SK-N-SH treated with all-trans-retinoic acid at 6 μM for 48 hours (cell line): ENCODE results near the gene SPG11.

Experiments used
- ATAC-seq: fragments of 200-7000 bp; cut with Tn5 transposase; 3 replicates; pipeline ENCODE4 v1.9.1; 2020; ENCODE audit warnings: mild to moderate bottlenecking, moderate library complexity
- ARNTL ChIP-seq: fragments of 450-650 bp; formaldehyde crosslinking; IDR thresholded peaks from 2 replicates; pipeline ENCODE4 v1.5.0; 2020; ENCODE audit warnings: low read depth, mild to moderate bottlenecking, moderate library complexity, borderline replicate concordance
- BACH2 ChIP-seq: fragments of 250-450 bp; sonication (Bioruptor Pico); IDR thresholded peaks from 2 replicates; pipeline ENCODE4 v1.9.0; 2021; ENCODE audit warnings: mild to moderate bottlenecking, borderline replicate concordance
- CSDC2 ChIP-seq: fragments of 250-450 bp; sonication (Bioruptor Pico); IDR thresholded peaks from 2 replicates; pipeline ENCODE4 v1.5.0; 2020; ENCODE audit warnings: mild to moderate bottlenecking, moderate library complexity
- ESRRG ChIP-seq: fragments of 250-450 bp; sonication (Bioruptor Pico); IDR thresholded peaks from 2 replicates; pipeline ENCODE4 v1.6.1; 2021; ENCODE audit warnings: mild to moderate bottlenecking
- GLIS3 ChIP-seq: fragments of 250-450 bp; sonication (Bioruptor Pico); IDR thresholded peaks from 2 replicates; pipeline ENCODE4 v1.5.0; 2020; ENCODE audit warnings: mild to moderate bottlenecking, moderate library complexity
- ISL1 ChIP-seq: fragments of 250-450 bp; sonication (Bioruptor Pico); IDR thresholded peaks from 2 replicates; pipeline ENCODE4 v2.1.2; 2022; ENCODE audit warnings: mild to moderate bottlenecking, moderate library complexity
- PPARA ChIP-seq: fragments of 250-450 bp; sonication (Bioruptor Pico); IDR thresholded peaks from 2 replicates; pipeline ENCODE4 v1.5.0; 2020; ENCODE audit warnings: mild to moderate bottlenecking, borderline replicate concordance
- RARB ChIP-seq: fragments of 250-450 bp; sonication (Bioruptor Pico); IDR thresholded peaks from 2 replicates; pipeline ENCODE4 v1.8.0; 2021; ENCODE audit warnings: mild to moderate bottlenecking, moderate library complexity
- SNAI2 ChIP-seq: fragments of 250-450 bp; sonication (Bioruptor Pico); IDR thresholded peaks from 2 replicates; pipeline ENCODE4 v1.5.0; 2020; ENCODE audit warnings: mild to moderate bottlenecking, moderate library complexity
- TCF4 ChIP-seq: fragments of 250-450 bp; sonication (Bioruptor Pico); IDR thresholded peaks from 2 replicates; pipeline ENCODE4 v1.8.0; 2021; ENCODE audit warnings: mild to moderate bottlenecking, moderate library complexity, borderline replicate concordance
- TOX ChIP-seq: fragments of 250-450 bp; sonication (Bioruptor Pico); IDR thresholded peaks from 2 replicates; pipeline ENCODE4 v1.8.0; 2021; ENCODE audit warnings: mild to moderate bottlenecking, moderate library complexity, borderline replicate concordance
- ZC3H10 ChIP-seq: fragments of 250-450 bp; sonication (Bioruptor Pico); IDR thresholded peaks from 2 replicates; pipeline ENCODE4 v1.5.1; 2021; ENCODE audit warnings: mild to moderate bottlenecking, moderate library complexity
- ZFP3 ChIP-seq: fragments of 250-450 bp; sonication (Bioruptor Pico); IDR thresholded peaks from 2 replicates; pipeline ENCODE4 v1.5.0; 2020; ENCODE audit warnings: mild to moderate bottlenecking, moderate library complexity
- ZFP30 ChIP-seq: fragments of 450-650 bp; formaldehyde crosslinking; IDR thresholded peaks from 2 replicates; pipeline ENCODE4 v1.5.0; 2022; ENCODE audit warnings: mild to moderate bottlenecking, moderate library complexity
- ZNF565 ChIP-seq: fragments of 450-650 bp; formaldehyde crosslinking; conservative IDR thresholded peaks from 2 replicates; pipeline ENCODE4 v1.5.0; 2020; ENCODE audit warnings: low read depth, mild to moderate bottlenecking, moderate library complexity
- ZNF70 ChIP-seq: fragments of 450-650 bp; formaldehyde crosslinking; IDR thresholded peaks from 2 replicates; pipeline ENCODE4 v1.5.0; 2020; ENCODE audit warnings: mild to moderate bottlenecking, moderate library complexity
- ZNF8 ChIP-seq: fragments of 450-650 bp; formaldehyde crosslinking; IDR thresholded peaks from 2 replicates; pipeline ENCODE4 v1.5.0; 2020; ENCODE audit warnings: mild to moderate bottlenecking, moderate library complexity
- TF ChIP-seq, protein P1 (sequence below): fragments of 250-450 bp; sonication (Bioruptor Pico); IDR thresholded peaks from 2 replicates; pipeline ENCODE4 v1.8.0; 2021; ENCODE audit warnings: low read depth, mild to moderate bottlenecking, moderate library complexity, borderline replicate concordance
- TF ChIP-seq, protein P2 (sequence below): fragments of 250-450 bp; sonication (Bioruptor Pico); IDR thresholded peaks from 2 replicates; pipeline ENCODE4 v1.5.1; 2020; ENCODE audit warnings: low read depth, mild to moderate bottlenecking, moderate library complexity
- TF ChIP-seq, protein P3 (sequence below): fragments of 250-450 bp; sonication (Bioruptor Pico); IDR thresholded peaks from 2 replicates; pipeline ENCODE4 v1.5.0; 2020; ENCODE audit warnings: mild to moderate bottlenecking, moderate library complexity
- TF ChIP-seq, protein P4 (sequence below): fragments of 250-450 bp; sonication (Bioruptor Pico); IDR thresholded peaks from 2 replicates; pipeline ENCODE4 v1.8.0; 2020; ENCODE audit warnings: mild to moderate bottlenecking, moderate library complexity, borderline replicate concordance

Gene SPG11

DNA sequence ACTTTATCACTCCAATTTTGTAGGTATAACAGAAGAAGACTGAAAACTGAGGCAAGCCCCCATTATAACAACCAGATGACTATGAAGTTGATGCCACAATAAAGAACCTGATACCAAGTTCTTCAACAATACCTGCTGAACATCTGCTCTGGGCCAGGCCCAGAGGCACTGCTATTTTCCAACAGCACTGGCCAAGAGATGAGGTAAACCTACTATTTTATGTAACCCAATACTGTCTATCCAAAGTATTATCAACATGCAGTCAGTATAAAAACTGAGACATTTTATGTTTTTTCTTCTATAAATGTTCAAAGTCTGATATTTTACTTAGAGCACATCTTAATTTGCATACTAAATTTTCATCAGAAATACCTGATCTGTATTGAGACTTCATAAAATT is 6.1 kb downstream of the SPG11 start:
- ATAC-seq = no peak
- TF ChIP-seq ISL1 (CRISPR knock-in tag) = no peak
- no peak for TF ChIP-seq ESRRG (CRISPR knock-in tag)
- TF ChIP-seq SNAI2 (CRISPR knock-in tag) = no peak
- no peak for TF ChIP-seq RARB (CRISPR knock-in tag)
- TF ChIP-seq, all 23 proteins: peak for 0

DNA sequence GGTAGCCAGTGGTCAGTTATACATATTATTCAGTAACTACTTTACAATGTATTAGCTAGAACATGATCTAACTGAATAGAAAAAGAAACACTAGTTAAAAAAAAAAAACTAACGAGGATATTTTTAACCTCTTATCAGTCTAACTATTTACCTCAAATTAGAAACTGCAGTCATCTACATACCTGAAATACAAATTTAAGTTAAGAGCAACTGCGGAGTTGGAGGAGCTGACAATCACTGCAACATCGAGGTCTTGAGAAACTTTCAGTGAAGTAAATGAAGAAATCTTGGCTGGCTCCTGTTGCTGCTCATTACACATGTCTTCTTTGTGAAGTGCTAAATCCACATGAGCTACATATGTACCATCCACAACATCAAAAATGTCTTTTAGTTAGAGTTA is 6.5 kb downstream of the SPG11 start:
- no peak for ATAC-seq
- no peak for TF ChIP-seq RARB (CRISPR knock-in tag)
- TF ChIP-seq TCF4 = no peak
- no peak for TF ChIP-seq ZNF8 (CRISPR knock-in tag)
- TF ChIP-seq TOX (CRISPR knock-in tag) = no peak
- TF ChIP-seq GLIS3 (CRISPR knock-in tag) = no peak
- no peak for TF ChIP-seq SNAI2 (CRISPR knock-in tag)
- TF ChIP-seq ZFP30 = no peak
- TF ChIP-seq ISL1 (CRISPR knock-in tag) = no peak
- no peak for TF ChIP-seq ESRRG (CRISPR knock-in tag)
- no peak for TF ChIP-seq CSDC2
- TF ChIP-seq ZNF565 (CRISPR knock-in tag) = no peak

DNA sequence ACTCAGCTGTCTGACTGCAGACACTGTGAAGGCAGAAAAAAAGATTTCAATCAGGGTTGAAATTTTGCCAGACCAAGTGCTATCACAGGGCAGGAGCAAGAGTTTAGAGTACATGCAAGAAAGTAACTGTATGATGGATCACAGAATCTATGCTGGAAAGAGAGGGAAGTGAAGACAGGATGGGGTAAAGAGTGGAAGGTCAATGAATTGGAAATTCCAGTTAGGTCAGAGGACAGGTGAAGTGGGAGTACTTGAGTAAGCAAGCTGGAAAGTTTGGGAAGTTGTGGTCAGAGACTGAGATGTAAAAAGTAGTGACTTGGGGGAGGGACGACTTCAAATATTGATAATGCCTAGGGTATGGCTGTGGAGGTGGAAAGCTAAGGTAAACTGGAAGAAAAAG is 7.2 kb downstream of the SPG11 start:
- no peak for ATAC-seq
- no peak for TF ChIP-seq ZFP30
- no peak for TF ChIP-seq ZFP3
- no peak for TF ChIP-seq TCF4
- TF ChIP-seq ESRRG (CRISPR knock-in tag) = no peak
- no peak for TF ChIP-seq RARB (CRISPR knock-in tag)
- no peak for TF ChIP-seq TOX (CRISPR knock-in tag)
- TF ChIP-seq, protein P1, sequence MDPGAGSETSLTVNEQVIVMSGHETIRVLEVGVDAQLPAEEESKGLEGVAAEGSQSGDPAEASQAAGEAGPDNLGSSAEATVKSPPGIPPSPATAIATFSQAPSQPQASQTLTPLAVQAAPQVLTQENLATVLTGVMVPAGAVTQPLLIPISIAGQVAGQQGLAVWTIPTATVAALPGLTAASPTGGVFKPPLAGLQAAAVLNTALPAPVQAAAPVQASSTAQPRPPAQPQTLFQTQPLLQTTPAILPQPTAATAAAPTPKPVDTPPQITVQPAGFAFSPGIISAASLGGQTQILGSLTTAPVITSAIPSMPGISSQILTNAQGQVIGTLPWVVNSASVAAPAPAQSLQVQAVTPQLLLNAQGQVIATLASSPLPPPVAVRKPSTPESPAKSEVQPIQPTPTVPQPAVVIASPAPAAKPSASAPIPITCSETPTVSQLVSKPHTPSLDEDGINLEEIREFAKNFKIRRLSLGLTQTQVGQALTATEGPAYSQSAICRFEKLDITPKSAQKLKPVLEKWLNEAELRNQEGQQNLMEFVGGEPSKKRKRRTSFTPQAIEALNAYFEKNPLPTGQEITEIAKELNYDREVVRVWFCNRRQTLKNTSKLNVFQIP (CRISPR knock-in tag) = no peak
- TF ChIP-seq BACH2 (CRISPR knock-in tag) = no peak
- no peak for TF ChIP-seq GLIS3 (CRISPR knock-in tag)
- TF ChIP-seq CSDC2 = no peak
- no peak for TF ChIP-seq ZNF70 (CRISPR knock-in tag)
- TF ChIP-seq, protein P2, sequence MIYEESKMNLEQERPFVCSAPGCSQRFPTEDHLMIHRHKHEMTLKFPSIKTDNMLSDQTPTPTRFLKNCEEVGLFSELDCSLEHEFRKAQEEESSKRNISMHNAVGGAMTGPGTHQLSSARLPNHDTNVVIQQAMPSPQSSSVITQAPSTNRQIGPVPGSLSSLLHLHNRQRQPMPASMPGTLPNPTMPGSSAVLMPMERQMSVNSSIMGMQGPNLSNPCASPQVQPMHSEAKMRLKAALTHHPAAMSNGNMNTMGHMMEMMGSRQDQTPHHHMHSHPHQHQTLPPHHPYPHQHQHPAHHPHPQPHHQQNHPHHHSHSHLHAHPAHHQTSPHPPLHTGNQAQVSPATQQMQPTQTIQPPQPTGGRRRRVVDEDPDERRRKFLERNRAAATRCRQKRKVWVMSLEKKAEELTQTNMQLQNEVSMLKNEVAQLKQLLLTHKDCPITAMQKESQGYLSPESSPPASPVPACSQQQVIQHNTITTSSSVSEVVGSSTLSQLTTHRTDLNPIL (CRISPR knock-in tag) = no peak
- TF ChIP-seq PPARA (CRISPR knock-in tag) = no peak
- TF ChIP-seq ISL1 (CRISPR knock-in tag) = no peak
- TF ChIP-seq ZNF565 (CRISPR knock-in tag) = no peak
- no peak for TF ChIP-seq SNAI2 (CRISPR knock-in tag)
- no peak for TF ChIP-seq ZNF8 (CRISPR knock-in tag)
- TF ChIP-seq, protein P3, sequence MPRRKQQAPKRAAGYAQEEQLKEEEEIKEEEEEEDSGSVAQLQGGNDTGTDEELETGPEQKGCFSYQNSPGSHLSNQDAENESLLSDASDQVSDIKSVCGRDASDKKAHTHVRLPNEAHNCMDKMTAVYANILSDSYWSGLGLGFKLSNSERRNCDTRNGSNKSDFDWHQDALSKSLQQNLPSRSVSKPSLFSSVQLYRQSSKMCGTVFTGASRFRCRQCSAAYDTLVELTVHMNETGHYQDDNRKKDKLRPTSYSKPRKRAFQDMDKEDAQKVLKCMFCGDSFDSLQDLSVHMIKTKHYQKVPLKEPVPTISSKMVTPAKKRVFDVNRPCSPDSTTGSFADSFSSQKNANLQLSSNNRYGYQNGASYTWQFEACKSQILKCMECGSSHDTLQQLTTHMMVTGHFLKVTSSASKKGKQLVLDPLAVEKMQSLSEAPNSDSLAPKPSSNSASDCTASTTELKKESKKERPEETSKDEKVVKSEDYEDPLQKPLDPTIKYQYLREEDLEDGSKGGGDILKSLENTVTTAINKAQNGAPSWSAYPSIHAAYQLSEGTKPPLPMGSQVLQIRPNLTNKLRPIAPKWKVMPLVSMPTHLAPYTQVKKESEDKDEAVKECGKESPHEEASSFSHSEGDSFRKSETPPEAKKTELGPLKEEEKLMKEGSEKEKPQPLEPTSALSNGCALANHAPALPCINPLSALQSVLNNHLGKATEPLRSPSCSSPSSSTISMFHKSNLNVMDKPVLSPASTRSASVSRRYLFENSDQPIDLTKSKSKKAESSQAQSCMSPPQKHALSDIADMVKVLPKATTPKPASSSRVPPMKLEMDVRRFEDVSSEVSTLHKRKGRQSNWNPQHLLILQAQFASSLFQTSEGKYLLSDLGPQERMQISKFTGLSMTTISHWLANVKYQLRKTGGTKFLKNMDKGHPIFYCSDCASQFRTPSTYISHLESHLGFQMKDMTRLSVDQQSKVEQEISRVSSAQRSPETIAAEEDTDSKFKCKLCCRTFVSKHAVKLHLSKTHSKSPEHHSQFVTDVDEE (CRISPR knock-in tag) = no peak
- TF ChIP-seq ARNTL (CRISPR knock-in tag) = no peak
- TF ChIP-seq ZC3H10 (CRISPR knock-in tag) = no peak

DNA sequence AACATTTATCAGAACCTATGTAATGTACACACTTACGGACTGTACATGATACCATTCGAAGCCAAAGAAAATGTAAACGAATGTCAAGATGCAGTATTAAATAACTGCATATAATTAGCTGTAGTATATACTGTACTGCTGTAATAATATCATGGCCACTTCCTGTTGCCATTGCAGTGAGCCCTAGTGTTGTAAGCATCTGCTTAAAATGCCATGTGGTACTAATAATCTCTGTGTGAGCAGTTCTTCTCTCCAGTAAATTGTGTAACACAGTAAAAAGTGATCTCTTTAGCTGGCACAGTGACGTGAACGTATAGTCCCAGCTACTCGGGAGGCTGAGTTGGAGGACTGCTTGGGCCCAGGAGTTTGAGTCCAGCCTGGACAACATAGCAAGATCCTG is 8.6 kb downstream of the SPG11 start:
- ATAC-seq = no peak
- TF ChIP-seq RARB (CRISPR knock-in tag) = no peak
- TF ChIP-seq, protein P4, sequence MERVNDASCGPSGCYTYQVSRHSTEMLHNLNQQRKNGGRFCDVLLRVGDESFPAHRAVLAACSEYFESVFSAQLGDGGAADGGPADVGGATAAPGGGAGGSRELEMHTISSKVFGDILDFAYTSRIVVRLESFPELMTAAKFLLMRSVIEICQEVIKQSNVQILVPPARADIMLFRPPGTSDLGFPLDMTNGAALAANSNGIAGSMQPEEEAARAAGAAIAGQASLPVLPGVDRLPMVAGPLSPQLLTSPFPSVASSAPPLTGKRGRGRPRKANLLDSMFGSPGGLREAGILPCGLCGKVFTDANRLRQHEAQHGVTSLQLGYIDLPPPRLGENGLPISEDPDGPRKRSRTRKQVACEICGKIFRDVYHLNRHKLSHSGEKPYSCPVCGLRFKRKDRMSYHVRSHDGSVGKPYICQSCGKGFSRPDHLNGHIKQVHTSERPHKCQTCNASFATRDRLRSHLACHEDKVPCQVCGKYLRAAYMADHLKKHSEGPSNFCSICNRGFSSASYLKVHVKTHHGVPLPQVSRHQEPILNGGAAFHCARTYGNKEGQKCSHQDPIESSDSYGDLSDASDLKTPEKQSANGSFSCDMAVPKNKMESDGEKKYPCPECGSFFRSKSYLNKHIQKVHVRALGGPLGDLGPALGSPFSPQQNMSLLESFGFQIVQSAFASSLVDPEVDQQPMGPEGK (CRISPR knock-in tag) = no peak
